ENCODE data around the gene IL11RA. TPM values are rescaled to one million over a fixed set of nuclear protein-coding genes. Genes with fewer than 3 reads are reported as not detected.

The IL11RA gene
- total RNA-seq, 1 donor from 2014 or later = 22.2 TPM

DNA sequence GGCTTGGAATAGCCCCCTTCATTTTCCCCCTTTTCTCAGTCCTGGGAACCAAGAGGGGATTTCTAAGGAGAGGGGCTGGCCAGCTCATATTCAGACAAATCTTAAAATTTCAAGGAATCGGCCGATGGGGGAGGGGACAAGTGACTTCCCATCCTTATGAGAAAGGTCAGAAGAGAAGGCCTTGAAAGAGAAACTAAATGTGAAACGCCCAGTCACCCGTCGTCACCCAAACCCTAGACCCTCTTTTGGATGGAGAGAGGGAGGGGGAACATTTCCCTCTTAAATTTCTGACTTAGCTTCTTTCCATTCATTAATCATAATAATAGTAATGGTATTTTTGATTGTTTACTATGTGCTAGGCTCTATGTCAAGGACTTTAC, 39.9 kb downstream of the IL11RA start:
- no peak overlapping the region for H3K4me2 ChIP-seq (ENCODE audit: low read length)
- no peak overlapping the region for H3K4me3 Mint-ChIP-seq (ENCODE audit: unreplicated experiment)
- H3K27ac Mint-ChIP-seq (ENCODE audit: unreplicated experiment) = no peak overlapping the region
- no peaks in the 10 kb centered on the region for H3K79me2 ChIP-seq (ENCODE audit: insufficient read depth, low read length)
- peaks cover 2% of the 10 kb centered on the region for H3K27me3 ChIP-seq (ENCODE audit: insufficient read depth, low read length)
- H3K36me3 Mint-ChIP-seq (ENCODE audit: low read depth, unreplicated experiment) = peaks cover 9% of the 10 kb centered on the region
- no peak overlapping the region for H2AFZ ChIP-seq (ENCODE audit: low read depth, low read length)
- DNase-seq (ENCODE audit: low read depth) (no peak), FAIRE-seq (no peak)
- no peaks in the 10 kb centered on the region for H3K36me3 ChIP-seq (ENCODE audit: insufficient read depth, low read length)
- no peak overlapping the region for H3K4me3 ChIP-seq (ENCODE audit: insufficient read depth, low read depth, low read length)
- no peaks in the 10 kb centered on the region for H3K9me3 ChIP-seq (ENCODE audit: insufficient read depth, low read depth, low read length)
- H3K9ac ChIP-seq (ENCODE audit: low read length) = no peak overlapping the region
- H3K9me3 Mint-ChIP-seq (ENCODE audit: unreplicated experiment) = no peaks in the 10 kb centered on the region
- peaks cover 31% of the 10 kb centered on the region for H3K27me3 Mint-ChIP-seq (ENCODE audit: low read depth, unreplicated experiment)
- H3K27ac ChIP-seq (ENCODE audit: low read depth, low read length) = no peak overlapping the region
- TF ChIP-seq EZH2 (IDR thresholded peaks at IDR 0.05; ENCODE audit: insufficient read depth, low read length) (no peak), CTCF (IDR thresholded peaks at IDR 0.05; ENCODE audit: insufficient read depth, low read depth, low read length) (no peak)
- H3K4me1 ChIP-seq (ENCODE audit: insufficient read depth, low read length) = no peaks in the 10 kb centered on the region
- no peaks in the 10 kb centered on the region for H4K20me1 ChIP-seq (ENCODE audit: insufficient read depth, low read length)
- H3K4me1 Mint-ChIP-seq (ENCODE audit: low read depth, unreplicated experiment) = no peaks in the 10 kb centered on the region

DNA sequence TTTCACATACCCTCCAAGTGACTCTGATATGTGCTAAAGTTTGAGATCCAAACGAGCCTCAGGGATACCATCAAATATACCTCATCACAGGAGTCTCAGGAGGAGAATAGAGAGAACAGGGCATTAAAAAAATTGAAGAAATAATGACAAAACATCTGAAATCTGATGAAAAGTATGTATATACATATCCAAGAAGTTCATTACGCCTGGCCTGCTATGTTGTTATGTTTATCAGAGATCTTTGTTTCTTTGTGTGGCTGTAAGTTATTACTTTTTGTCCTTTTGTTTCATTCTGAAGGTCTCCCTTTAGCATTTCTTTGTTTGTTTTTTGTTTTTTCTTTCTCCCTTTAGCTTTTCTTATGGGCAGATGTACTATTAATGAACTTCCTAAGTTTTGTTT, 41.6 kb downstream of the IL11RA start:
- Mint-ChIP-seq H3K27ac (ENCODE audit: unreplicated experiment) (no peak overlapping the region), H3K9me3 (ENCODE audit: unreplicated experiment) (no peaks in the 10 kb centered on the region)
- no peak overlapping the region for H2AFZ ChIP-seq (ENCODE audit: low read depth, low read length)

More for the DNA sequence above, 41.6 kb downstream of the IL11RA start:
- Histone ChIP-seq H3K27me3 (ENCODE audit: insufficient read depth, low read length) (peaks cover 6% of the 10 kb centered on the region), H3K4me1 (ENCODE audit: insufficient read depth, low read length) (no peaks in the 10 kb centered on the region), H3K9ac (ENCODE audit: low read length) (no peak overlapping the region), H4K20me1 (ENCODE audit: insufficient read depth, low read length) (no peaks in the 10 kb centered on the region), H3K9me3 (ENCODE audit: insufficient read depth, low read depth, low read length) (no peaks in the 10 kb centered on the region), H3K4me3 (ENCODE audit: insufficient read depth, low read depth, low read length) (no peak overlapping the region), H3K36me3 (ENCODE audit: insufficient read depth, low read length) (no peaks in the 10 kb centered on the region), H3K27ac (ENCODE audit: low read depth, low read length) (no peak overlapping the region), H3K79me2 (ENCODE audit: insufficient read depth, low read length) (no peaks in the 10 kb centered on the region), H3K4me2 (ENCODE audit: low read length) (no peak overlapping the region)
- no peak for FAIRE-seq
- DNase-seq (ENCODE audit: low read depth) = no peak
- Mint-ChIP-seq H3K4me1 (ENCODE audit: low read depth, unreplicated experiment) (no peaks in the 10 kb centered on the region), H3K4me3 (ENCODE audit: unreplicated experiment) (no peak overlapping the region), H3K36me3 (ENCODE audit: low read depth, unreplicated experiment) (peaks cover 6% of the 10 kb centered on the region), H3K27me3 (ENCODE audit: low read depth, unreplicated experiment) (peaks cover 40% of the 10 kb centered on the region)
- TF ChIP-seq EZH2 (IDR thresholded peaks at IDR 0.05; ENCODE audit: insufficient read depth, low read length) (no peak), CTCF (IDR thresholded peaks at IDR 0.05; ENCODE audit: insufficient read depth, low read depth, low read length) (no peak)
